Measurements from ENCODE around the gene BPNT1. TPM values are rescaled to one million over a fixed set of nuclear protein-coding genes. Genes with fewer than 3 reads are reported as not detected.

BPNT1 gene
- total RNA-seq, 1 donor from 2014 or later: 17.6 TPM

DNA sequence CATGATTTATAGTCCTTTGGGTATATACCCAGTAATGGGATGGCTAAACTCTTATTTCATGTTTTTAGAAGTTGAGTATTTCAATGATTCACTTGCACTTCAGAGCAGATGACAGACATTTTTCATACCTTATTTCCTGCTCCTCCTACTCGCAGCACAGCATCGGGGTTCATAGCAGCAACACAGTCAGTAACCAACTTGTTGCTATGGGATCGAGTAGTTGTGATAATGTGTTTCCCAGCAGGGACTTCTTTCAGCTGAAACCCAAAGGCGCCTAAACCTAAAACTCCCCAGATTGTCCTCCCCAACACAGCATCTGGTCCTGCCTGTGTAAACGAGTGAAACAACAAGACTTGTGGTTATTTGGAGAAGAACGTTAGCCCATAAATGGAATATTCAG lies 27.0 kb downstream of the BPNT1 start:
- DNase-seq (ENCODE audit: low read depth) (no peak), FAIRE-seq (no peak)
- no peaks in the 10 kb centered on the region for H3K27me3 ChIP-seq (ENCODE audit: control insufficient read depth, insufficient read depth, low read length)
- TF ChIP-seq, protein P1, sequence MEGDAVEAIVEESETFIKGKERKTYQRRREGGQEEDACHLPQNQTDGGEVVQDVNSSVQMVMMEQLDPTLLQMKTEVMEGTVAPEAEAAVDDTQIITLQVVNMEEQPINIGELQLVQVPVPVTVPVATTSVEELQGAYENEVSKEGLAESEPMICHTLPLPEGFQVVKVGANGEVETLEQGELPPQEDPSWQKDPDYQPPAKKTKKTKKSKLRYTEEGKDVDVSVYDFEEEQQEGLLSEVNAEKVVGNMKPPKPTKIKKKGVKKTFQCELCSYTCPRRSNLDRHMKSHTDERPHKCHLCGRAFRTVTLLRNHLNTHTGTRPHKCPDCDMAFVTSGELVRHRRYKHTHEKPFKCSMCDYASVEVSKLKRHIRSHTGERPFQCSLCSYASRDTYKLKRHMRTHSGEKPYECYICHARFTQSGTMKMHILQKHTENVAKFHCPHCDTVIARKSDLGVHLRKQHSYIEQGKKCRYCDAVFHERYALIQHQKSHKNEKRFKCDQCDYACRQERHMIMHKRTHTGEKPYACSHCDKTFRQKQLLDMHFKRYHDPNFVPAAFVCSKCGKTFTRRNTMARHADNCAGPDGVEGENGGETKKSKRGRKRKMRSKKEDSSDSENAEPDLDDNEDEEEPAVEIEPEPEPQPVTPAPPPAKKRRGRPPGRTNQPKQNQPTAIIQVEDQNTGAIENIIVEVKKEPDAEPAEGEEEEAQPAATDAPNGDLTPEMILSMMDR (IDR thresholded peaks at IDR 0.05; ENCODE audit: insufficient read depth, low read length, severe bottlenecking): no peak
- H3K36me3 ChIP-seq (ENCODE audit: control insufficient read depth, insufficient read depth, low read length): peaks cover 9% of the 10 kb centered on the region
- H3K4me3 ChIP-seq (ENCODE audit: low read depth, low read length): no peak overlapping the region

DNA sequence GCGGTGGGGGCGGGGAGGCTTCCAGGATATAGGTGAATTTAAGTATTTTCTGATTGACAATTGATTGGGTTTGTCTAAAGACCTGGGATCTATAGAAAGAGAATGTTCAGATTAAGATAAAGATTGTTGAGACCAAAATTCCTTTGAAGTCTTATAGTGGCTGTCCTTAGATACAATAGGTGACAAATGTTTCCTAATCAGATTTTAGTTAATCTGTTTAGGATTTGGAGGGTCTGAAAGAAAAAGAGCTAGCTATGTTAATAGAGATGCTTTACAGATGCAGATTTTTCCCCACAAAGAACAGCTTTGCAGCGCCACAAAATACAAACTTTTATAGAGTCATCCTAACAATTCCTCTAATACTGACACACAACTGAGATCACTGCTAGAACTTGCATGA lies 28.7 kb downstream of the BPNT1 start:
- TF ChIP-seq, protein P1 (IDR thresholded peaks at IDR 0.05; ENCODE audit: insufficient read depth, low read length, severe bottlenecking): no peak
- DNase-seq (ENCODE audit: low read depth): no peak
- Histone ChIP-seq H3K36me3 (ENCODE audit: control insufficient read depth, insufficient read depth, low read length) (peaks cover 8% of the 10 kb centered on the region), H3K27me3 (ENCODE audit: control insufficient read depth, insufficient read depth, low read length) (no peaks in the 10 kb centered on the region), H3K4me3 (ENCODE audit: low read depth, low read length) (no peak overlapping the region)
- FAIRE-seq: no peak

DNA sequence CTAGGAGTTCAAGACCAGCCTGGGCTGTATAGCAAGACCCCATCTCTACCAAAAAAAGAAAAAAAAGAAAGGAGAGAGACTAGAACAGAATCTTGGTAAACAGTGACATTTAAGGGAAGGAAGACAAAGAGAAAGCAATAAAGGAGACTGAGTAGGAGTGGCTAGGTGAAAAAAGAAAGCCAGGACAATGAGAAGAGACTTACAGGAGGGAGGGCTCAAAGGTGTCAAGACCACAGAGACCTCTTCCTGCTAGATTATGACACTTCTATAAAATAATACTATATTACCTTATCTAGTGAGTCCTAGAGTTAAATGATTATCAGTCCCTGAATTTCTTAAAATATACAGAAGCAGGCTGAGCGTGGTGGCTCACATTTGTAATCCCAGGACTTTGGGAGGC lies 33.2 kb downstream of the BPNT1 start:
- TF ChIP-seq, protein P1 (IDR thresholded peaks at IDR 0.05; ENCODE audit: insufficient read depth, low read length, severe bottlenecking): no peak
- no peaks in the 10 kb centered on the region for H3K27me3 ChIP-seq (ENCODE audit: control insufficient read depth, insufficient read depth, low read length)
- no peak overlapping the region for H3K4me3 ChIP-seq (ENCODE audit: low read depth, low read length)
- no peaks in the 10 kb centered on the region for H3K36me3 ChIP-seq (ENCODE audit: control insufficient read depth, insufficient read depth, low read length)
- DNase-seq (ENCODE audit: low read depth) (no peak), FAIRE-seq (no peak)

DNA sequence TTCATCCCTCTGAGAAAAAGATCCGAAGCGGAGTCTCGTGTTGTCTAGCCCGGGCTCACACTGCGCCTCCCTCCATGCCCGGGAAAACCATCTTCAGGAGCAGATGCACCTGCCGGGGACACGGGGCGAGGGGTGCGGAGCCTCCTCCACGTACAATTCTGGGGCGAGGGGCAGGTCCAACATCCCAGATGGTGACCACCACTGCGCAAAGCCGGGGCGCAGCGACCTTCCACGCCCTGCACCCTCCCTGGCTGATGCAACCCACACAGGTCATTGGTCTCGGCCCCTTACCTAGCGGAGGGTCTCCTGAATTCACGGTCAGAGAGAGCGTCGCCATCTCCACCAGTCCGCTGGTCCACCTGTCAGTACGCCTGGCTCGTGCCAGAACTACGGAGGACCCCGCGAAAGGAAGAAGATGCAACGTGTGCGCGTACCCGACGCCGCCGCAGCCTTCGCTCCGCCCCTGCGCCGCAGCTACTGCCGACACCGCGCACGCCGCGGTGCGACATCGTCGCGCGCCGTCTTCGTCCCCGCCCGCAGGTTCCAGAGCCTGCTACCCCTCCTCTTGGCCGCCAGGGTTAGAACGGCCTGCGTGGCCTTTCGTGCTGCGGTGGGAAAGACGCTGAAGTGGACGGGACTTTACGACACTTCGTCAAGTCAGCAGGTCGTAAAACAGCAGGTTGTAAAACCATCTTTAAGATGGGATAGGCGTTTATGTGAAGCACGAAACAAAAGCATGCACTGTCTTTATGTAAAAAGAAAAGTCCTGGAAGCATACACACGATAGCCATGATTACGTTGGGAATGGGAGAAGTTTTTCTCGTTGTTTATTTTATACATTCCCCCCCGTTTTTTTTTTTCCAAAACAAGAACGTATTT lies 43.3 kb downstream of the BPNT1 start, which contains the start of gene EPRS1:
EPRS1 (minus strand) TSS at position 454 of the 879 bp plus-strand sequence; CDS start at position 337, 117 bp downstream.
- H3K27me3 ChIP-seq (ENCODE audit: control insufficient read depth, insufficient read depth, low read length): no peaks in the 10 kb centered on the region
- FAIRE-seq: peak; percentile 7
- peaks cover 1% of the 10 kb centered on the region for H3K36me3 ChIP-seq (ENCODE audit: control insufficient read depth, insufficient read depth, low read length)
- peak within 1 kb of the TSS; percentile 100 for H3K4me3 ChIP-seq (ENCODE audit: low read depth, low read length)
- TF ChIP-seq, protein P1 (IDR thresholded peaks at IDR 0.05; ENCODE audit: insufficient read depth, low read length, severe bottlenecking): peak; percentile 79
- DNase-seq (ENCODE audit: low read depth): peak; percentile 96

DNA sequence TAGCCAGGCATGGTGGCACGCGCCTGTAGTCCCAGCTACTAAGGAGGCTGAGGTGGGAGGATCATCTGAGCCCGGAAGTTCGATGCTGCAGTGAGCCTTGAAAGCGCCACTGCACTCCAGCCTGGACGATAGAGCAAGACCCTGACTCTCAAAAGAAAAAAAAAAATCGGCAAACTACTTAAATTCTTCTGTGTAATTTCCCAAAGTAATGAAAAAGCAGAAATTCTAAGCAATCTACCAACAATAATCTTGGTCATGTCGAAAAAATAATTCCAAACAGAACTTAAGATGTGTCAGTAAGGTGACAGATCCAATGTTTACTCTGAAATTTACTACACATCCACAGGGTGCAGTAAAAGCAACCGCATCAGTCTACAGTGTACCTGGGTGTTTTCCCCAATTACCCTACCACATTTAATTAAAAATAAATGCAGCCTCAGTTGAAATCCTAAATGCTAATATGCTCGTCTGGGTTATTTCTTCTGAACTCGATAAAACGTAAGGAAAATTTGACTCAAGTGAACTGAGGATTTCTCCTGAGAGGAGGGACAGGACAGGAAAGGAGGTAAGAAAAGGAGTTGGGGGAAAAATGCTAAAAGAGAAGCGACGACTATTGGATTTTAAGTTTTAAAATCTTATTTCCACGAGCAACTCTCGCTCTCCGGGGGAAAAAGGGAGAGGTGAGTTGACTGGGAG lies 44.1 kb downstream of the BPNT1 start:
- FAIRE-seq: no peak
- Histone ChIP-seq H3K36me3 (ENCODE audit: control insufficient read depth, insufficient read depth, low read length) (peaks cover 1% of the 10 kb centered on the region), H3K27me3 (ENCODE audit: control insufficient read depth, insufficient read depth, low read length) (no peaks in the 10 kb centered on the region), H3K4me3 (ENCODE audit: low read depth, low read length) (peak overlapping the region; percentile 100)
- DNase-seq (ENCODE audit: low read depth): peak; percentile 20
- TF ChIP-seq, protein P1 (IDR thresholded peaks at IDR 0.05; ENCODE audit: insufficient read depth, low read length, severe bottlenecking): no peak

Measured in bronchial epithelial cell (primary cell).